Myocyte (in vitro differentiated cells): ENCODE measurements around the gene RPL10A. TPM values are rescaled to one million over a fixed set of nuclear protein-coding genes. Genes with fewer than 3 reads are reported as not detected.

Experiments
- DNase-seq: peaks from one replicate; pipeline ENCODE4 v3.0.0-alpha.2; 2012; ENCODE audit warnings: low read depth
- total RNA-seq: library from RNA; depleted of rRNA; stranded (reverse); fragments of >200 nt; gene quantifications from 2 replicates; pipeline ENCODE4 v1.2.3, GENCODE V29; 2014

RPL10A gene
- total RNA-seq, 1 donor from 2014 or later, result 794 TPM

DNA sequence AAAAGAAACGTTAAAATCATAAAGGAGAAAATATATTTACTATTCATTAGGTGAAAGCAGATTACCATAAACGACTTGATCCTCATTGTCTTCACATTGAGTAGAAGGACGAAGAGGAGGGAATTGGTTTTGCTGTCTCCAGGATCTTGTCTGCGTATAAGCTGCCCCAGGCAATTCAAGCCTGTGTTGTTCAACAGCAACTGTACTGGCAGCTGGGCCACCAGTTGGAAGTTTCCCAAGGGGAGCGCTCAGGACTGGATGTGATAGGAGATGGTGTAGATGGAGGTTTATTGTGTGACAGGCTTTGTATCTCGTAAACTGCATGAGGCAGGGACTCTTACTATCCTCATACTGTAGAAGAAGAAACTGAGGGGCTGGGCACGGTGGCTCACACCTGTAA is 20.0 kb upstream of the RPL10A start:
- no peak for DNase-seq

DNA sequence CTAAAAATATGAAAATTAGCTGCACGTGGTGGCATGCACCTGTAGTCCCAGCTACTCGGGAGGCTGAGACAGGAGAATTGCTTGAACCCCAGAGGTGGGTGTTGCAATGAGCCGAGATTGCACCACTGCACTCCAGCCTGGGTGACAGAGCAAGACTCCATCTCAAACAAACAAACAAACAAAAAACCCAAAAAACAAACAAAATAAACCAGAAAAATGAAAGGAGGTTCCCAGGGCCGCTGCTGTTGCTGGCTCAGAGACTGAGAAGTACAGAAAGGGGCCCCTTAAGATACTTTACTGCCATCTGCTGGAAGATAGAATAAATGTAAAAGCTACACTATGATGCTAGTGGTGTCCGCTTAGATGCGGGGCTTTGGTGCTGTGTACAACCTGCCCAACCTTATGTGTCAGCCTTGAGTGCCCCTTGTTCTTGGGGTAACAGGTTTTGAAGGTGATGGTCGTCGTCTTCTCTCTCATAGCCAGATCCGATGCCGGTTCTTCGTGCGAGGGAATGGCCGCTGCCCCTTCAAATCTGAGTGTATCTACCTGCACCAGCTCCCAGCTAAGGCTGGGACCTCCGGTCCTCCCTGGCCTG is 18.8 kb upstream of the RPL10A start:
- peak; percentile 71 for DNase-seq

DNA sequence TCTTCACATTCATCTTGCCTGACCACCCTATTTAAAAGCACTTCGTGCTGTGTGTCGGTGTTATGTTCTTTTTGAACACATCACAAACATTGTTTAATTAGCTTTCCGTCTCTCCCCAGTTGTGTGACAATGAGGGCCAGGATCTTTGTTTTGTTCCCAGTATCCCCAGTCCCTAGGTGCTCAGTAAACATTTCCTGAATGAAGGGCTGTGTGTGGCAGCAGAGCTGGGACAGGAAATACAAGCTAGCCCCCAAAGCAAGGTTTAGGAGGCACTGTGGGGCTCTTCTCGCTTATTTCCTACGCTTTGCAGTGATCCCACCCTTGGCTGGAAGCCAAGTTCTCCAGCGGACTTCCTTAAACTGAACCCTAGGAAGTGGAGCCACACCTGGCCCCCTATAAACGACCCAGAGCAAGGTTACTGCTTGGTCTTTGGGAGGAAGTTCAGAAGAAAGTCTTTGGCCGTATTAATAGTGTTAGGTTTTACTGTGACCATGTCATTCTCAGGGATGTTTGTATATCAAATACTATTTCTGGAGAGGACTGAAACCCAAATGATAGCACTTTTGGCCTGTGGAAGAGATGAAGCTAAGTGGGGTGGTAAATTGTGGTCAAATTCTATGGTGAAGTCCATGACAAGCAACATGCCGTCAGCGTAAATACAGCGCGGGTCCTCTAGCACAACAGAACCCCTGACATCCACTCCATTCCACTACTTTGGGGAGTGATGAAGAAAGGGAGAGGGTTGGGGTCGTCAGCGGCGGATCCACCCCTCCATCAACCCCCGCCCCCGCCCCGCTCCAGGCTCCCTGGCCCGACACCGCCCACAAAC is 16.6 kb upstream of the RPL10A start:
- DNase-seq, result no peak

DNA sequence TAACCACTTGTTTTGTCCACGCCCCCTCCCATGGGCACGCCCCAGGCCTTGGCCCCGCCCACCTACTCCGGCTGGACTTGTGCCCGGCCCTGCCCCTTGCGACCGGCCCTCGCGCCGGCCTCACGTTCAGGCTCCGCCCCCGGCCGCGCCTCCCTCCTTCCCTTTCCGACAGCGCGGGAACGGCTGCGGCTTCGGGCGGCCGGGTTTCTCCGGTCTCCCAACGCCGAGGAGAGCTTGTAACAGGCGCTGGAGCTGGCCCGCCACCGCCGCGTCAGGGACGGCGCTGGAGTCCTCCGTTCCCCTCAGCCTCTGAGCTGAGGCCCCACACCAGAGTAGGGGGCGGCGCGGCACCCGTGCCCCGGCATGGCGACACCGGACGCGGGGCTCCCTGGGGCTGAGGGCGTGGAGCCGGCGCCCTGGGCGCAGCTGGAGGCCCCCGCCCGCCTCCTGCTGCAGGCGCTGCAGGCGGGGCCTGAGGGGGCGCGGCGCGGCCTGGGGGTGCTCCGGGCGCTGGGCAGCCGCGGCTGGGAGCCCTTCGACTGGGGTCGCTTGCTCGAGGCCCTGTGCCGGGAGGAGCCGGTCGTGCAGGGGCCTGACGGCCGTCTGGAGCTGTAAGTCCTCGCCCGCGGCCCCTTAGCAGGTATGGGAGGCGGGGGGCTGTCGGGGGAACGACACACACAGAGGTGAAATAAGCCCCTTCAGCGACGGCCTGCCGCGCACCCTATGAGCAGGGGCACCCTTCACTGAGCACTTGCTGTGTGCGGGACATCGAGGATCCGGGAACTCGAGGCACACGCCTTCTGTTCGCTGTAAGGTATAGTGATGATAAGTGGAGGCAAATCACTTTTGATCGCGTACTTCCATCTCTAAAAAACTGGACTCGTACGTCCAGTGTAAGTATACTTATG is 15.8 kb upstream of the RPL10A start, which contains the start of gene FANCE:
Gene FANCE (plus strand): TSS at position 156 of the 908 bp plus-strand sequence. CDS start 208 bp downstream, at position 364.
- DNase-seq, result peak; percentile 92

DNA sequence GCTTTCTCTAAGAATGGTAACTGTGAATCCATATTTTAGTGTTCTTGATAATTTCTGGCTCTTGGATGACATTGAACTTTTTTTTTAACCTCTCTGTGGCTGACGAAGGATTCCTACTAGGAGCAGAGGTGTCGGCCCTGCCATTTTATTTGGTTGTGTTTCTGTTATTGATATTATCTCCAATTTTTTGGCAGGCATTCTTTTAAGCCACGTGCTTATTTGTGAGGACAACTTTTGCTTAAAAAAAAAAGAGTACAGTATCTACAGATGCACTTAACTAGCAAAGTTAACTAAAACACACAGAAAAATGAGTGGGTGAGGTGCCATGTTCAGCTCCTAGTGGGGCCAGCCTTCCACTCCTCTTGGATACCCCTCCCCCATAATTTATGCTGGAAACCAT is 15.0 kb upstream of the RPL10A start:
- no peak for DNase-seq

DNA sequence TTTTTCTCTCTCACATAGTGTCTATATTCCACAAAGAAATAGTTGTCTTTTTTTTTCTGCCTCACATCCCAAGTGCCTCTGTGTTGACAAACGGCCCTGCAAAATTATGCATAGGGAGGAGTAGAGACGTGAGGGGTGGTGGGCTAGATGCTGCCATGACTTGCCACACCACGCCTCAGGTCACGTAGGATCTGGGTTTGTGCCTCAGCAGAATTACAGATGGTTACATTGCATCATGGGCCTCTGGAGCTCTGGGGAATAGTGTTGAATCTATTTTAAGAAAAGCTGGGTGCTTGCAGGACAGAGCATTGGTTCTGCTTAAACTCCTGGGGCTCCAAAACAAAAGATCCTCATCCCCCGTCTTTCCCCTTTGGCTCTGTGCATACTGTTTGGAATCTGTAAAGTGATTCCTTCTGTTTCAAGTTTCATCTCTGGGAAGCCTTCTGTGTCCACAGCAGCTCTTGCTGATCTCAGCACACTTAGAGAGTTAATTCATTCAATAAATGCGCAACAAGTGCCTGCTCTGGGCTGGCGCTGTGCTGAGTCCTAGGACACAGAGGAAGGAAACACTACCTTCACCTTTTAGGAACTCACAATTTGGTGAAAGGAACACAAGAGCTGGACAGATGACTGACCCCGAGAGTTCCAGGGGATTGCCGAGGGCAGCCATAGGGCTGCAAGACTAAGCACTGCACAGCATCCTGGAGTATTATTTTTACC is 13.7 kb upstream of the RPL10A start:
- DNase-seq, result no peak

DNA sequence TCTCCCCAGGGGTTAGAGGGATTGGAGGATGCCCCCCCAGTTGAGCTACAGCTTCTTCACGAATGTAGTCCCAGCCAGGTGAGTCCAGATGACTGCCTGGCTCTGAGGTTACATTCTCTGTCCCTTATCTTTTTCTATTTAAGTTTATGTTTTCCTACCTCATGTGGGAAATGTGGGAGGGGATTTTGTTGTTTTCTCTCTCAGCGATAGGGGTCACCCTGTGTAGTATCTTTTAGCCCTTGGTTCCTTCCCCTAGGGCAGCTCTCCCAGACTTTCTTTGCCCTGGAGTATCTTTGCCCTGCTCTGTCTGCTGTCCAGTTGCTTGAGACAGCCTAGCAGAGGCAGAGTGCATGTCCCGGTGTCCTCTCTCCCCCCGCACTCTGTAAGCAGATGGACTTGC is 10.3 kb upstream of the RPL10A start:
- no peak for DNase-seq

DNA sequence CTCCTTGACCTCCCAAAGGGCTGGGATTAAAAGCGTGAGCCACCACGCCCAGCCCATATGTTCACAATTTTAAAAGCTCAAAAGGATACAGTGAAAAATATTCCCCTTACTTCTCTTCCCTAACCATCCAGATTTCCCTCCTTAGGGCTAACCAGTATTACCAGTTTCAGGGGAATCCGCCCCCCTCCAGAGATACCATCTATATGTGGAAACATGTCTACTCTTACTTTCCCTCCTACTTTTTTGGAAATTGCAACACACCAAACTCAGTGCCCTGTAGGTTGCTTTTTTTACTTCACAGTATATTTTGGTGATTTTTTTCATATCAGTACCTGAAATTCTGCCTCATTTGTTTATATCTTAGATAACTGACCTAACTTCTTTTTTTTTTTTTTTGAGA is 6.9 kb upstream of the RPL10A start:
- no peak for DNase-seq

DNA sequence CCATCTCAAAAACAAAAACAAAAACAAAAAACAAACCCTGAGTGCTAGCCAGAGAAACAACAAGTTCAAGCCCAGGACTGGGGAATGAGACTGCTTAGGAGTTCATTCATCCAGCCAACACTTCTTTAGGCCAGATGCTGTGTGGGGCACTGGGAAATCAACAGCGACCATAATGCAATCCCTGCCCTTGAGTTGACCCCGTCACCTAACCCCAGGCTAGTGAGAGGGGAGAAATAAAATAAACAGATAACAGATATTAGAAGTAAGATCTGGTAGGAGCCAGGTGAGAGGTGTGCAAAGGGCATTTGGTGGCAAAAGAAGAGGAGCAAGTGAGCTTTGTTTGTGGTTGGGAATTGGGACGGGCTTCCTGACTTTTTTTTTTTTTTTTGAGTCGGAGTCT is 4.9 kb upstream of the RPL10A start:
- no peak for DNase-seq

DNA sequence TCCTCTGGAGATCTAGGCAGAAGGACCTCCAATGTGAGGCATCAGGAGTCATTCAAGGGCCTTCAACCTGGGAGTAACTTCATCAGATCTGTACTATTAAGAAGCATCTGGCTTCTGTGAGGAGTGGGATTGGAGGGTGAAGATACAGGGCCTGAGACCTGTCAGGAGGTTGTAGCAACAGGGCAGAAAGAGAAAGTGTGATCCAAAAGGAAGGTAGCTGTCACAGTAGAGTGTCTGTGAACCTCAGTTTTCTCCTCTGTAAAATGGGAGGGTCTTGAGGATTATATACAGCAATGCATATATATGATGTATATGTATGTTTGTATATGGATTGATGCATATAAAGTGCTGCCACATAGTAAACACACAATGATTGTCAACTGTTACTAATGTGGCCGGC is 2.6 kb upstream of the RPL10A start:
- DNase-seq, result no peak

DNA sequence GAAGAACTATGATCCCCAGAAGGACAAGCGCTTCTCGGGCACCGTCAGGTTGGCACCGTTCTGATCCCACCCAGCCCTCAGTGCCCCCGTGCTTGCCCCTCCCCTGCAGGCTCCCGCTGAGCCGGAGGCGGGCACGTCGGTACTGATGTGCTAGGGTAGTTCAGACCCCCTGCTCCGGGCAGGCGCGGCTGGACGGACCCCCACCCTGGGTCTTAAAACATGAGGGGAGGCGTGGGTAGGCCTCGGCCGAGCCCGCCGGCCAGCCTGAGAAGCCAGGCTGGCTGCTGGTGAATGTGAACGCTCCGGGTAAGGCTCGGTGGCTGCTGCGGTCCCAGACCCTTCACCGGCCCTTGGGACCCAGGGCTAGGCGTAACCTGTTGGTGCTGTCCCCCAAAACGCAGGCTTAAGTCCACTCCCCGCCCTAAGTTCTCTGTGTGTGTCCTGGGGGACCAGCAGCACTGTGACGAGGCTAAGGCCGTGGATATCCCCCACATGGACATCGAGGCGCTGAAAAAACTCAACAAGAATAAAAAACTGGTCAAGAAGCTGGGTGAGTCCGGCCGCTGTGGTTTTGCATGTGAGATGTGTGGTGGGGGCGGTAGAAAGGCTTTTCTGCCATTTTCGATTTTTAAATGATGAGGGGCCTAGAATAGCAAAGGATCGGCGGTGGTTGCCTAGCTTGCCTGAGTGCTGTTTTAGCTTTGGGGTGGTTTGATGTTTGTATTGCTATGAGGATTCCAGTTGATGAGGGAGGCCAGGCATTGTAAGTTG is 964 bp downstream of the RPL10A start:
- DNase-seq, result no peak

DNA sequence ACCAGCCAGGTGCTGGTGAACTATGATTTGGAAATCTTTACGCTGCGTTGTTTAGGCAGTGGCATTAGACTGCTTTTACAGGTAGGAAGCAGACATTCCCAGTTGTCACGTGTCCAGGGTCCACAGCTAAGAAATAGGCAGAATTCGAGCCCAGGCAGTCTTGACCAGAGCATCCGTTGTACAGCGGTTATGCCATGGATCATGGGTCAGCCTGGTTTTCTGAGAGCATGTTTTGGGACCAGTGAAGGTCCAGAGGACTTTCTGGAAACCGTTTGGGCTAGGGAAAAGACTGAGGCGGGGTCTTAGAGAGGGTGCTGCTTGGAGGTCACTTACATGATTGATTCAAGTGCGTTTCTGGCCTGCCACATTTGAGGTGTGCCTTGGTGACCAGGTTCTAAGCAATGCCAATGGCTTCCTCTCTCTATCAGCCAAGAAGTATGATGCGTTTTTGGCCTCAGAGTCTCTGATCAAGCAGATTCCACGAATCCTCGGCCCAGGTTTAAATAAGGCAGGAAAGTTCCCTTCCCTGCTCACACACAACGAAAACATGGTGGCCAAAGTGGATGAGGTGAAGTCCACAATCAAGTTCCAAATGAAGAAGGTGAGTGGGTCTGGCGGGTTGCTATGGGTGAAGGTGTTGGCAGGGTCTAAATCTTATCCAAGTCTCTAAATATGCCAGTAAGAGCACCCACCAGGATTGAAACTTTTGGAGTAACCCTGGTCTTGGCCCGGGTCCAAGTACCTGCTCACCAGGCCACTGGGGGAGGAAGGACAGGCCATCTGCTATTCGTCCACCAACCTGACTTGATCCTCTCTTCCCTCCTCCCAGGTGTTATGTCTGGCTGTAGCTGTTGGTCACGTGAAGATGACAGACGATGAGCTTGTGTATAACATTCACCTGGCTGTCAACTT is 1.8 kb downstream of the RPL10A start:
- no peak for DNase-seq

DNA sequence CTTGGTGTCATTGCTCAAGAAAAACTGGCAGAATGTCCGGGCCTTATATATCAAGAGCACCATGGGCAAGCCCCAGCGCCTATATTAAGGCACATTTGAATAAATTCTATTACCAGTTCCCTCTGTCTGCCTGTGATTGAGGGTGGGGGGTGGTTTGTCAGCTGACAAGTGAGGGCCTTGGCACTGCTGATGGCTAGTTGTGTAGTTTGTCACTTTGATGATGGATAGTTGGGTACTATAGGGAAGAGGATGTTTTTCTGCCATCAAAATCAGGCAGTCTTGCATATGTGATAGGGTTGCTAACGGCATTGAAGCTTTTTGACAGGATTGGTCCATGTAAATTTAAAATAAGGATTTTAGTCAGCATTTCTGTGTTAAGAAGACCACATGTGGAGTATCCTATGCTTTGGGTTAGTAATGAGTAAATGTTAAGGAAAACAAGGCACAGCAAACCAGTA is 2.5 kb downstream of the RPL10A start:
- no peak for DNase-seq

DNA sequence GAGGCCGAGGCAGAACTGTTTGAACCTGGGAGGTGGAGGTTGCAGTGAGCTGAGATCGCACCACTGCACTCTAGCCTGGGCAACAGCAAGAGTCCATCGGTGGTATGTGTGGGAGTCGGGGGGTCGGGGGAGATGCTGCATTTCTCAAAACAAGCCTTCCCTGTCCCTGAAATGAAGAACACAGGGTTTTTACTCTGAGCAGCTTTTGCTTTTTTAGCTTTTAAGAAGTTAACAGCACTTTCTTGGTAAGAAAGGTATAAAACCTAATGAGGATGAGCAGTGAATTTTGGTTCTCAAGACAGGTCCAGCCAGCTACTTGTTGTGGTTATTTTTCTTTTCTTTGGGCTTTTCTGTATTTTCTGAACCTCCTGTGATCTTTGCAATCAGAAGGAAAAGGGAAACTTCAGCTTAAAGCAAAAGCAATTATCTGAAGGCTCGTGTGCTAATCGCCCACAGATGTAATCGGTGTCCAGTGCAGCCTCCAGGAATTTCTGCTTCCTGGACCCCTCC is 3.7 kb downstream of the RPL10A start:
- no peak for DNase-seq

DNA sequence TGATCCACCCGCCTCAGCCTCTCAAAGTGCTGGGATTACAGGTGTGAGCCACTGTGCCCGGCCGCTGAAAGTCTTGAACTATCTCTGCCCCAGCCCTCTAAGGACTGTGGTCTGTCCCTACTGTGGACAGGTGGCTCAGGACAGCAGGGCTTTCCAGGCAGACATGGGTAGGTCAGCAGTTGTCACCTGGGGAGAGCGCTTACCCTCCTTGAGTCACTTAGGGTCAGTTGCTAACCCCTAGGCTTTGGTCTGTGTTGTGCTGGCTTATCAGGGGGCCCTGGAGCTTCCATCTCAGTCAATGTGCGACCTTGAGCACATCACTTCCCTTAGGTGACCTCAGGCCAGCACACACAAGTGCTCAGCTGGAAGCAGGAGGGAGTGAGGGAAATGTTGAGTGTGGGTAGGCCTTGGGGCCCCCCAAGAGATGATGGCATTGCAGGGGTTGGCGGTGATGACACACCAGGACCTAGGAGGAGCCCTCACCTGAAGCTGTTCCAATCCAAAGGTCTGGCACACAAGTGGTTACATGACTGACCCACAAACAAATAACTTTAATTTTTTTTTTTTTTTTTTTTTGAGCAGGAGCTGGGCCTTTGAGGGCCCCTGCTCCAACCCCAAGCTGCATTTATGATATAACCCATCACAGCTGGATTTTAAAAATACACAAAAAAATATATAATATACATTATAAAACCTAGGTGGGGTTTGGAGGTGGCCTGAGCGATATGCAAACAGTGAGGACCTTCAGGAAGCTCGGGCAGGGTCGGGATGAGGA is 5.1 kb downstream of the RPL10A start:
- DNase-seq, result no peak

DNA sequence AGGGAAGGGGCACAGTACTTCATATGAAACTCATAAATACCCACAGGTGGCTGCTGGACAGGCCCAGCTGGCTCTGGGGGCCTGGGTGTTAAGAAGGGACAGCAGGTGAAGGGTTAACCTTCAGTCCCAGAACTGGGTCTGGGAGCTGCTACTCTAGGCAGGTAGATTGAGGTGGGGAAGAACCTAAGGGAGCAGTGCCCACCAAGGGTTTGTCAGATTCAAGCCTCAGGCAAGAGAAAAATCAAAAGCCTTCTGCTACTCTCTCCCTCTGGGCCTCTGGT is 5.6 kb downstream of the RPL10A start:
- DNase-seq, result no peak

DNA sequence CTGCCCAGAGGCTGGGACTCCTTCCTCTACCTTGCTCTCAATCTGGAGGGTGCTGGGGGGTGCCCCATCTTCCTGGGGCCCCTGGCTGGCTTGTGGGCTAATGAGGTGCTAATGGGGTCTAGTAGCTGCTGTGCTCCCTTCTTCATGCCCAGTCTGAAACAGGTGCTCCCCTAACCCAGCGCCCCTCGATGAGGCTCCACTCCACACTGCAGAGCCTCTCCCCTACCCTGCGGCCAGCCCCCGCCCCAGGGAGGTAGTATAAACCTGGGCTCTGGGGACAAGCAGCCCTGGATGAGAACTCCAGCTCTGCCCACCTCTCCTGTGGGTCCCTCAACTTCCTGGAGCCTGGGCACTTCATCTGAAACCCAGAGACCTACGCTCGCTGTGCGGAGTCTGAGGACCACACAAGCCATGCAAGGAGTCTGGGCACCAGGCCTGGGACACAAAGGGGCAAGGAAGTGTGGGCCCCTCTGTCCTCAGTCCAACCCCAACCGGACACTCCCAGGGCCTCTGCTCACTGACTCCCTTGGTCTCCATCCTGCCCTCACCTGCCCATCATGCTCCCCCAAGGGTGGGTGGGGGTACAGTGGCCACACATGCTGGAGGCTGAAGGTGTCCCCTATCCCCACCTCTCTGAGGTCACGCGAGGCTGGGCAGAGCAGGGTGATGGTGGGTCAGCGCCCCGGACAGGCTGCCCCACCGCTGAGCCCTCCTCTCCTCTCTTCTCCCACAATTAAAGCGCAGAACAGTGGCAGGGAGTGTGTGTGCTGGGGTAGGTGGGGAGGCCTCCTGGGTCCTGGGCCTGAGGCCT is 6.1 kb downstream of the RPL10A start:
- DNase-seq, result no peak
